DND-41 (cell line): Measurements from ENCODE around the gene CCDC138.

Experiments used
- CTCF ChIP-seq: IDR thresholded peaks from 2 replicates; pipeline ENCODE4 v1.5.1; 2012; ENCODE audit warnings: borderline replicate concordance, low read length, moderate library complexity, mild to moderate bottlenecking; ENCODE audit not compliant: poor library complexity, severe bottlenecking; ENCODE audit errors: extremely low read depth
- EZH2 ChIP-seq: IDR thresholded peaks from 3 replicates; pipeline ENCODE4 v1.6.1; 2012; ENCODE audit warnings: borderline replicate concordance, low read depth, mild to moderate bottlenecking, moderate library complexity, low read length, inconsistent platforms; ENCODE audit not compliant: severe bottlenecking

- TF ChIP-seq CTCF, result no peak
- TF ChIP-seq EZH2, result no peak
These were observed 124.8 kb downstream of the CCDC138 start for GRCh38 chr2:108911401-108911800.
